ENCODE measurements around the gene FAM117B.

FAM117B gene

GRCh38 chr2:202815548-202816360 lies 181.0 kb downstream of the FAM117B start:
- Histone ChIP-seq H3K9me3 (ENCODE audit: control insufficient read depth, insufficient read depth, low read length) (no peaks in the 10 kb centered on the region), H3K4me3 (ENCODE audit: low read depth, low read length) (no peak overlapping the region), H3K4me1 (ENCODE audit: control insufficient read depth, insufficient read depth, low read length) (no peaks in the 10 kb centered on the region), H3K36me3 (ENCODE audit: control insufficient read depth, insufficient read depth, low read length) (no peaks in the 10 kb centered on the region), H3K9ac (ENCODE audit: low read depth, low read length) (no peak overlapping the region), H3K27me3 (ENCODE audit: control insufficient read depth, insufficient read depth, low read length) (no peaks in the 10 kb centered on the region), H3K27ac (ENCODE audit: low read depth, low read length) (no peak overlapping the region)

DNA sequence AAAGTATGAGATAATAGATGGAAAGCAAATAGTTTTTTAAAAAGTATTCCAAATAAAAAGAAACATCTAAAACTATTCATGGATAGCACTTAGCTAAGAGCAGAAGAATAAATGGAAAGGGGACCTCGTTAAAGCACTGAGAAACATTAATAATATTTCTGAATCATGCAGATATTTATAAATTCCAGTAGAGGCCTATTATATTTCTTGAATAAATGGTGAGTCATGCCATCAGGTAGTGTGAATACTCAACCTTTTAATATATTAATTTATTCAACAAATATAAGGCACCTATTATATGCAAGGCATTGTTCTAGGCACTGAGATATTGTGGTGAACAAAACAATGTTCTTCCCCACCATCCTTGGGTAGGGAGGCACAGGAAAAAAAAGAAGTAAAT lies 183.0 kb downstream of the FAM117B start:
- no peaks in the 10 kb centered on the region for H3K36me3 ChIP-seq (ENCODE audit: control insufficient read depth, insufficient read depth, low read length)
- H3K27ac ChIP-seq (ENCODE audit: low read depth, low read length): no peak overlapping the region
- H3K9ac ChIP-seq (ENCODE audit: low read depth, low read length): no peak overlapping the region
- no peaks in the 10 kb centered on the region for H3K4me1 ChIP-seq (ENCODE audit: control insufficient read depth, insufficient read depth, low read length)
- H3K27me3 ChIP-seq (ENCODE audit: control insufficient read depth, insufficient read depth, low read length): no peaks in the 10 kb centered on the region
- no peaks in the 10 kb centered on the region for H3K9me3 ChIP-seq (ENCODE audit: control insufficient read depth, insufficient read depth, low read length)
- H3K4me3 ChIP-seq (ENCODE audit: low read depth, low read length): no peak overlapping the region

DNA sequence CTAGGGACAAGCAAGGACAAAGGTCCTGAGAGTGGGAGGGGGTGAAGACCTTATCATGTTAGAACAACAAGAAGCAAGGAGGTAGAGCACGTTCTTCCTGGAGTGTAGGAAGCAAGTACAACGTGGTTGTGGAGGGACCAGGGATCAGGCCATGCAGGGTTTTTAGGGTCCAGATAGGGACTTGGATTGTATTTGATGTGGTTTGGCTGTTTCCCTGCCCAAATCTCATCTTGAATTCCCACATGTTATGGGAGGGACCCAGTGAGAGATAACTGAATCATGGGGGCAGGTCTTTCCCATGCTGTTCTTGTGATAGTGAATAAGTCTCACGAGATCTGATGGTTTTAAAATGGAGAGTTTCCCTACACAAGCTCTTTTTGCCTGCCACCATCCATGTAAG lies 183.6 kb downstream of the FAM117B start:
- no peak overlapping the region for H3K9ac ChIP-seq (ENCODE audit: low read depth, low read length)
- H3K9me3 ChIP-seq (ENCODE audit: control insufficient read depth, insufficient read depth, low read length): no peaks in the 10 kb centered on the region
- H3K4me1 ChIP-seq (ENCODE audit: control insufficient read depth, insufficient read depth, low read length): no peaks in the 10 kb centered on the region
- no peaks in the 10 kb centered on the region for H3K36me3 ChIP-seq (ENCODE audit: control insufficient read depth, insufficient read depth, low read length)
- H3K27me3 ChIP-seq (ENCODE audit: control insufficient read depth, insufficient read depth, low read length): no peaks in the 10 kb centered on the region
- no peak overlapping the region for H3K27ac ChIP-seq (ENCODE audit: low read depth, low read length)
- H3K4me3 ChIP-seq (ENCODE audit: low read depth, low read length): no peak overlapping the region

All from HUES48 (cell line).